GM19395 (cell line): ENCODE data around the gene CDK7.

Experiments used
- ATAC-seq: cut with Tn5 transposase; IDR thresholded peaks from one replicate; pipeline ENCODE4 v1.9.1; 2021; ENCODE audit warnings: mild to moderate bottlenecking, moderate library complexity; ENCODE audit not compliant: unreplicated experiment

Gene CDK7

DNA sequence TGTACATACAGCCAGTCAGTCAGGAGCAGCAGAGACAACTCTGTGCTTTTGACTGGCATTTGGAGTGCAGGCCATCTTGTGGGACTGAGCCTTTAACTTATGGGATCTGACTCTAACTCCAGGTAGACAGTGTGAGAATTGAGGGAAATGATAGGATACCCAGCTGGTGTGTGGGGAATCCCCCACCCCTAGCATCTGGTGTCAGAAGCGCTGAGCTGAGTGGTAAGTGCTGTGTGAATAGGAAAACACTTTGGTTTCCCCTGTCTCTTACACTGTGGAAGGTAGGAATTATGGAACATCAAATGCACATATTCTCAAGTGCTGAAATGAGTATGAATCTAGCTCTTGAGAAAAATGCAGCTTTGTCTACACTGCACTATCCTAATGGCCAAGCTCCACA lies 54.0 kb downstream of the CDK7 start:
- ATAC-seq: no peak

- ATAC-seq: no peak
Observed at GRCh38 chr5:69292306-69292705, 57.6 kb downstream of the CDK7 start.

DNA sequence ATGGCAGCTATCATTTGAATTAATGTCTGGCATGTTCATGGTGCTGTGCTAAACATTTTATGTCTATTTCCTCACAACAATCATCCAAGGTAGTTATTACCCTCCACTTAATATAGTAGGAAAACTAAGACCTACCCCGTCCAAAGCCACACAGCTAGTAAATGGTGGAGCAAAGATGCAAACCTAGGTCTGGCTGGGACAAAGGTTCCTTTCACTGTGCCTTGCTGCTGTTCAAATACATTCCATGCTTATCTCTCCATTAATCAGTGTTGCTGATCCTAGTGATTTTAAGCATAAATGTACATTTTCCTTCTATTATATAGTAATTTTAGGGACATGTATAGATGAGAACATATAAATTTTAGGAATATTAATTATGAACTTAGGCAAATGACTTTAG lies 59.2 kb downstream of the CDK7 start:
- ATAC-seq: no peak

DNA sequence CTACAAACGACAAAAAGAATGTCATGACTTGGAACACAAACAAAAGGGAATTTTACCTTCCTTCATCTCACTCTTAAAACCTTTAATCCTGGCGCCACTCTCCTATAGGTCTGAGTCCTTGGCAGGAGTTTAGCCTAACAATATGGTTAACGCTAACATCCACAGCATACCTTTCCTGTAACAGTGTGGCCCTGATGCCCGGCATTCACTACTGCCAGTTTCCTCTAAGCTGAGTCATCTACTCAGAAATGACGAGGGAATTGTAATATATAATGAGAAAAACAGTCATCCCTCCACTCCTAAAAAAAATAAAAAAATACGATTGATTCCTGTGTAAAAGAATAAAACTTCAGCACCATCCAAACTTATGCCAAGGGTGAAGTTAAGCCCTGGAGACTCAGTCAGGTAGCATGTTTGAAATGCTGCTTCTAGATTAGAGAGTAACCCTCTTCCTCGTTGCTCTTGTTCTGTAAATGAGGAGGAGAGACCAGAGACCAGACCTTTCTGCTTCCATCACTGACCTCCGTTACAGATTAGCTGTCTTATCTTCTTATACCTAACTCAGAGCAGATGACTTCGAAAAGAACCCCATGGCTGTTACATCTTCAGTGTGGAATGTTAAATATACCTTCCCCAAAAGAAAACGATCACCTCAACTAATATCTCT lies 60.5 kb downstream of the CDK7 start:
- ATAC-seq: no peak

GRCh38 chr5:69299625-69300024 lies 64.9 kb downstream of the CDK7 start:
- no peak for ATAC-seq

GRCh38 chr5:69300537-69301203 lies 66.0 kb downstream of the CDK7 start:
- ATAC-seq: no peak

- ATAC-seq: no peak
Observed at GRCh38 chr5:69305512-69305911, 70.8 kb downstream of the CDK7 start.

- ATAC-seq: no peak
Observed at GRCh38 chr5:69308046-69308553, 73.4 kb downstream of the CDK7 start.

GRCh38 chr5:69309380-69309779 lies 74.7 kb downstream of the CDK7 start:
- ATAC-seq: no peak

DNA sequence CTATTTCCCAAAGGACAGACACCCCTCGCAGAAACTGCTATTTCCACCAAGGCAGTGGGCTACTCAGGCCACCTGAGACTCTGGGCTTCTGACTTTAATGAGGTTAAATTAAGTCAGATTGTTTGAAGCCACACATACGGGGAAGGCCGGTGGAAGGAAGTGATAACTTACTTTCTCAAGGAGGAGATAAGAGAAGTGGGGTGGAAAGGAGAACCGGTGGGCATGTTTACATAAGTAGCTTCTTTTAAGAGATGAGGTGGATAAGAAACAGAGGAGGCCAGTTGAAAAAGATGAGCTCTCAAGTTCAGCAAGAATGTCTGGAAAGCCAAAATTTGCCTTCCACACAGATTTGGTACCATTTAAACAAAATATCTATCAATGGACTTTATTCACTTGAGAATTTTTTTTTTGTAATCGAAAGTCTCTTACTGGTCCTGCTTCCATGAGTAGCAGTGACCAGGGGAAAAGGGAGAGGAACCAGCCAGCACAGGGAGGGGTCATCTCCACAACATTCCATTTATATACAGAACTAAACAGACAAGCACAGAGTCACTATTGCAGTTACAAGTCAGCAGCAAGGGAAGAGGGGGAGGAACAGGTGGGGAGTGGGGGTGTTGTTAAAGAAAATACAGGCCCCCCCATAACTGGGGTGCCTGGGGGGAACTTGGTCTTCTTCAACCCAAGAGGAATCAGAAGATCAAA lies 77.9 kb downstream of the CDK7 start:
- ATAC-seq: no peak

DNA sequence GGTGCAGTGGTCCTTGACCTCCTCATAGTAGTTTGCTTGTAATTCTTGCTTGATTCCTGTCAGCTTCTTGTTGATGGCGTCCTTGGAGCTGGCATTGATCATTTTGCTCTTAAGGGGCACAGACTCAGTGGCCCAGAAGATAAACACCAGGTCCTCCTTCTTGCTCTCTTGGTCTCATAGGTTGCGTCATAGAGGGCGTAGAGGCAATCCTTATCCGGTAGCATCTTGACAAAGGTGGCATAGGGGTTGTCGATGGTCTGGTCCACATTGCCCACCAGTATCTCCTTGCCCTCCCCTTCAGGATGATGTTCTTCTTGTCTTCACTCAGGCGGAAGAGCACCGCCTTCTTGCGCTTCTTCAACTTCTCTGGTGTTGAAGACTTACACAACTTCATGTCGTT lies 78.7 kb downstream of the CDK7 start:
- ATAC-seq: no peak

GRCh38 chr5:69315972-69316371 lies 81.3 kb downstream of the CDK7 start:
- no peak for ATAC-seq

- no peak for ATAC-seq
Observed at GRCh38 chr5:69317391-69317790, 82.7 kb downstream of the CDK7 start.

DNA sequence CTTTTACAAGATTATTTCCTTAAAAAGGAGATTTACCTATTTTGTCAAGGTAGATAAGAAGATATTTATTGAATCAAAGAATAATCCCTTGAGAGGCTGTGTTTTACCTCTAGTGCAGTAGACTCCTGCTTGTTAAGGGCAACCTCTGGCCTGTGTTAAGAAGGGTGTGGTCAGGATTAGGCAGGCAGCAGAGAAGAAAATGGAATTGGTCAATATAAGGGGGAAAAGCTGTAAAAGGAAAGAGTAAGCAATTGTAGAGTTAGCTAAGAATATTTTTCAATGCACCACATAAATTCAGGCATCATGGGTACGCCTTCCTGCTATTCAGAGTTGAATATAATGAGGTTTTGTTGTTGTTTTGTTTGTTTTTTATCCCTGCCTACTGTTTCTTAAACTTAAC lies 91.7 kb downstream of the CDK7 start:
- no peak for ATAC-seq
